ENCODE results near the gene C6orf47. TPM values are rescaled to one million over a fixed set of nuclear protein-coding genes. Genes with fewer than 3 reads are reported as not detected.
A peak's percentile ranks its signal among the peaks of the same experiment; 100 is the strongest.

Gene C6orf47
- polyA plus RNA-seq, 1 of the 3 experiments (the other 2 are of a cell fraction), result 10.3 TPM

GRCh38 chr6:31658983-31659648, 1.5 kb downstream of the C6orf47 start:
- H3K36me3 ChIP-seq (replicated peaks in 1 of 2; ENCODE audit: control insufficient read depth in 1 of 2, insufficient read depth in 2 of 2, low read length in 1 of 2), result peaks cover 14 to 15% of the 10 kb centered on the region in 2 experiments
- TF ChIP-seq USF2 (IDR thresholded peaks at IDR 0.05; ENCODE audit: borderline replicate concordance, low read depth, low read length) (no peak), TEAD4 (IDR thresholded peaks at IDR 0.05; ENCODE audit: borderline replicate concordance, insufficient read depth) (no peak), ELF1 (IDR thresholded peaks at IDR 0.05) (no peak), EP300 (IDR thresholded peaks at IDR 0.05; ENCODE audit: borderline replicate concordance in 1 of 2, low read depth in 1 of 2, low read length in 1 of 2) (no peak), IRF3 (IDR thresholded peaks at IDR 0.05; ENCODE audit: low read depth, low read length) (no peak), FOXM1 (IDR thresholded peaks at IDR 0.05; ENCODE audit: low read depth) (no peak), FOXJ3 (CRISPR knock-in tag; IDR thresholded peaks at IDR 0.05) (no peak), NRF1 (IDR thresholded peaks at IDR 0.05; ENCODE audit: low read depth, low read length) (no peak), EZH2phosphoT487 (IDR thresholded peaks at IDR 0.05; ENCODE audit: borderline replicate concordance, low read depth) (no peak), ZBTB33 (IDR thresholded peaks at IDR 0.05; ENCODE audit: borderline replicate concordance, low read depth) (no peak), RFX5 (IDR thresholded peaks at IDR 0.05; ENCODE audit: low read length) (no peak), RXRA (IDR thresholded peaks at IDR 0.05; ENCODE audit: borderline replicate concordance, low read depth) (no peak), POLR2AphosphoS5 (IDR thresholded peaks at IDR 0.05; ENCODE audit: low read depth, low read length) (no peak), NFIC (IDR thresholded peaks at IDR 0.05; ENCODE audit: borderline replicate concordance) (no peak), MXI1 (IDR thresholded peaks at IDR 0.05; ENCODE audit: low read depth, low read length) (no peak)
- no peaks in the 10 kb centered on the region for H3K27me3 ChIP-seq (ENCODE audit: insufficient read depth)
- peak overlapping the region; percentile 85 for H3K4me3 ChIP-seq (ENCODE audit: low read depth in 2 of 2, low read length in 1 of 2)
- ChIA-PET CTCF (no interaction called here), POLR2A (interaction anchor here (0.6 to 1.2 kb wide), 2 partner anchors 9 to 19 kb away, joined by 3 read pairs; no protein-coding TSS in a partner anchor)
- no peak overlapping the region for H2AFZ ChIP-seq (ENCODE audit: low read depth)
- H3K4me1 ChIP-seq (ENCODE audit: control insufficient read depth in 1 of 2, insufficient read depth in 2 of 2, low read depth in 1 of 2, low read length in 1 of 2), result peaks cover 19 to 33% of the 10 kb centered on the region in 2 experiments; a peak in 2 of 4 replicates
- WGBS (ENCODE audit: low lambda C conversion rate), result 93% methylated on average over 6 of the region's 13 CpGs
- peak overlapping the region; percentile 97 for H3K4me2 ChIP-seq
- H3K9ac ChIP-seq, result peak overlapping the region; percentile 86; the same call in 1 of the 2 replicates
- H3F3A ChIP-seq (replicated peaks; ENCODE audit: insufficient read depth), result peaks cover 26% of the 10 kb centered on the region
- no peak overlapping the region; a peak in 1 of 4 replicates for H3K27ac ChIP-seq (ENCODE audit: low read depth in 2 of 2, low read length in 1 of 2)
- H3K9me2 ChIP-seq, result no peaks in the 10 kb centered on the region
- no peaks in the 10 kb centered on the region for H3K9me3 ChIP-seq
- peaks cover 83% of the 10 kb centered on the region for H3K79me2 ChIP-seq (ENCODE audit: insufficient read depth)
- no peak for DNase-seq
- H4K20me1 ChIP-seq (ENCODE audit: insufficient read depth), result peaks cover 8% of the 10 kb centered on the region; the same call in 1 of the 2 replicates
